ENCODE measurements around the gene RAB17. TPM values are rescaled to one million over a fixed set of nuclear protein-coding genes. Genes with fewer than 3 reads are reported as not detected.

RAB17 gene
- total and polyA plus RNA-seq, 10 of the 15 experiments (the other 5 are each of a cell fraction or from before 2014, with no cell fraction given): 0.07 to 1.4 (median 0.28) TPM; not detected in 3

DNA sequence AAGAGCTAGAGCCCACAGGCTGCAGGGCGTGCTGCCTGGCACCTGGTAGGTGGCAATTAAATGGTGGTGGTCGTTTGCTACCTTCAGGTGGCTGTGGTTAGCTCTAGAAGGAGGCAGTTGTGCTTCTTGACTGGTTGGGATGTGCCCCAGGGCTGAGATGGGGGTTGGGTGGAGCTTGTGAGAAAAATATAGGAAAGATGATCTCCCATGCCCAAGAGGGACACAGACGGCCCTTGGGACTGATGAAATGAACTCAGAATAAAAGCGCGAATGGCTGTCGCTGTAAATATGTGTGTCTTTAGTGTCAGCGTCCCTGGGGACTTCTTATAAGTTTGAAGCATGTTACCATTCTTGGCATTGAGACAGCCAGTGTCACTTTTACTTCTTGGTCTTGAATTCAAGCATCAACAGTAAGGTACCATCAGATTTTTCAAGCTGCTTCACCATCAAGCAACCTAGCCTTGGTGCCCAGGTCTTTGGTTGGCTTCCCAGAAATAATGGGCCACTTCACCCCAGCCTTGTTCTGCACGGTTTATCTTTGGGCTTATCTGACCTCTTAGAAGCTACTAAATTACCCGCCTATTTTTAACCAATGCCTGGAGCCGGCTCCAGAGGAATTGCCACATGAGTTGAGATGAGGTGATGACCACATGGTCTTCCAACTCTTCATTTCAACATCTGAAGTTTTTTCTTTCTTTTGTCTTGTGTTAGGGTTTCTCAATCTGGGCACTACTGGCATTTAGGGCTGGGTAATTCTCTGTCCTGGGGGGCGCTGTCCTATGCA, 48.7 kb upstream of the RAB17 start:
- no TSS peak for BruUV-seq (replicated peaks)
- SMC1A ChIA-PET (ENCODE audit: uncharacterized antibody, unreplicated experiment): interaction anchor here (1.0 kb wide), 1 partner anchor 30 kb away, joined by 3 read pairs; no protein-coding TSS in a partner anchor
- H3K36me3 ChIP-seq (ENCODE audit: control insufficient read depth in 2 of 2, insufficient read depth in 2 of 2, low read length in 1 of 2): no peaks in the 10 kb centered on the region
- no peaks in the 10 kb centered on the region for H3K9me3 ChIP-seq (replicated peaks; ENCODE audit: control insufficient read depth, insufficient read depth, low read length)
- ATAC-seq (no peak), DNase-seq (ENCODE audit: low read depth, low spot score) (no peak), FAIRE-seq (no peak)
- H3K79me2 ChIP-seq (ENCODE audit: control insufficient read depth, insufficient read depth, low read length): no peaks in the 10 kb centered on the region
- RAD21 ChIA-PET (ENCODE audit: unreplicated experiment): interaction anchor here (0.6 to 1.1 kb wide), 2 partner anchors 58 to 360 kb away, joined by 3 read pairs; no protein-coding TSS in a partner anchor
- no peaks in the 10 kb centered on the region for H3K4me1 ChIP-seq (ENCODE audit: control insufficient read depth, insufficient read depth, low read length)
- WGBS (ENCODE audit: insufficient coverage, insufficient replicate concordance, low lambda C conversion rate, missing lambda C conversion rate): 20% methylated on average over 11 of the region's 11 CpGs
- intact Hi-C loops (cut with micrococcal nuclease; ENCODE audit: unreplicated experiment): no loop called here
- CTCF ChIA-PET: interaction anchor here (1.0 to 2.1 kb wide), 2 partner anchors 15 to 54 kb away, joined by 3 to 5 read pairs; no protein-coding TSS in a partner anchor
- H3K27ac ChIP-seq (ENCODE audit: control insufficient read depth, insufficient read depth): no peak overlapping the region
- peaks cover 0 to 1% of the 10 kb centered on the region in 2 experiments; a peak in 2 of 4 replicates for H3K27me3 ChIP-seq (replicated peaks in 1 of 2; ENCODE audit: control insufficient read depth in 2 of 2, insufficient read depth in 2 of 2, low read length in 1 of 2)
- in situ Hi-C loops (cut with MboI): no loop called here
- H2AFZ ChIP-seq (ENCODE audit: control insufficient read depth, low read depth, low read length): no peak overlapping the region
- H3K4me2 ChIP-seq (ENCODE audit: control insufficient read depth, insufficient read depth): no peak overlapping the region
- TF ChIP-seq HDGF (IDR thresholded peaks at IDR 0.05) (no peak), JUND (IDR thresholded peaks at IDR 0.05; ENCODE audit: low read depth, low read length) (no peak), NFYA (IDR thresholded peaks at IDR 0.05; ENCODE audit: borderline replicate concordance, low read depth, low read length) (no peak), MEF2B (IDR thresholded peaks at IDR 0.05; ENCODE audit: partially characterized antibody, poor library complexity, severe bottlenecking) (peak; percentile 31), DPF2 (IDR thresholded peaks at IDR 0.05) (no peak)
- TF ChIP-seq, protein P1, sequence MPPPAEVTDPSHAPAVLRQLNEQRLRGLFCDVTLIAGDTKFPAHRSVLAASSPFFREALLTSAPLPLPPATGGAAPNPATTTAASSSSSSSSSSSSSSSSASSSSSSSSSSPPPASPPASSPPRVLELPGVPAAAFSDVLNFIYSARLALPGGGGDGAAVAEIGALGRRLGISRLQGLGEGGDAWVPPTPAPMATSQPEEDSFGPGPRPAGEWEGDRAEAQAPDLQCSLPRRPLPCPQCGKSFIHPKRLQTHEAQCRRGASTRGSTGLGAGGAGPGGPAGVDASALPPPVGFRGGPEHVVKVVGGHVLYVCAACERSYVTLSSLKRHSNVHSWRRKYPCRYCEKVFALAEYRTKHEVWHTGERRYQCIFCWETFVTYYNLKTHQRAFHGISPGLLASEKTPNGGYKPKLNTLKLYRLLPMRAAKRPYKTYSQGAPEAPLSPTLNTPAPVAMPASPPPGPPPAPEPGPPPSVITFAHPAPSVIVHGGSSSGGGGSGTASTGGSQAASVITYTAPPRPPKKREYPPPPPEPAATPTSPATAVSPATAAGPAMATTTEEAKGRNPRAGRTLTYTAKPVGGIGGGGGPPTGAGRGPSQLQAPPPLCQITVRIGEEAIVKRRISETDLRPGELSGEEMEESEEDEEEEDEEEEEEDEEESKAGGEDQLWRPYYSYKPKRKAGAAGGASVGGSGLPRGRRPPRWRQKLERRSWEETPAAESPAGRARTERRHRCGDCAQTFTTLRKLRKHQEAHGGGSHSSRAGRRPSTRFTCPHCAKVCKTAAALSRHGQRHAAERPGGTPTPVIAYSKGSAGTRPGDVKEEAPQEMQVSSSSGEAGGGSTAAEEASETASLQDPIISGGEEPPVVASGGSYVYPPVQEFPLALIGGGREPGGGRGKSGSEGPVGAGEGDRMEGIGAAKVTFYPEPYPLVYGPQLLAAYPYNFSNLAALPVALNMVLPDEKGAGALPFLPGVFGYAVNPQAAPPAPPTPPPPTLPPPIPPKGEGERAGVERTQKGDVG (CRISPR knock-in tag; IDR thresholded peaks at IDR 0.05): no peak
- no peak overlapping the region for H3K4me3 ChIP-seq
- no peaks in the 10 kb centered on the region for H4K20me1 ChIP-seq (ENCODE audit: control insufficient read depth, insufficient read depth)
- POLR2A ChIA-PET: no interaction called here
- H3K9ac ChIP-seq (ENCODE audit: control insufficient read depth, insufficient read depth, low read length): no peak overlapping the region

Data from GM12878 (cell line).